ENCODE measurements around the gene AFP. TPM values are rescaled to one million over a fixed set of nuclear protein-coding genes. Genes with fewer than 3 reads are reported as not detected.

Gene AFP
- total and polyA plus RNA-seq, 2 of the 13 experiments (the other 11 are each of a cell fraction or from before 2014, with no cell fraction given), result 9,434 to 13,105 TPM

DNA sequence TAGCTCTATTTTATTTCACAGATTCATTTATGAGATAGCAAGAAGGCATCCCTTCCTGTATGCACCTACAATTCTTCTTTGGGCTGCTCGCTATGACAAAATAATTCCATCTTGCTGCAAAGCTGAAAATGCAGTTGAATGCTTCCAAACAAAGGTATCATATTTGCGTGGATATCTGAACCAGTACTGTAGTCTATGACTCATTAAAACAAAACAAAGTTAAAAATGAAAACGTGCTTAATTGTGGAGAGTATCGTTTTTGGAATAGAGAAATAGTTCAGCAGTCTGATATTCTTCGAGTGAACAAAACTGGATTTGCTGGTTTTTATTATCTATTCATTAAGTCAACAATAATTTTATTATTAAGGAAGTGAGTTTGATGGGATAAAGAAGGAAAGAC, 6.3 kb downstream of the AFP start:
- H3K4me3 ChIP-seq (replicated peaks in 1 of 3; ENCODE audit: insufficient read depth in 1 of 3, low read depth in 2 of 3, low read length in 3 of 3), result peak overlapping the region in 2 of 3 experiments; percentile 29 to 48; a peak in 3 of 6 replicates
- 51% methylated on average over 5 of the region's 5 CpGs for WGBS (ENCODE audit: low lambda C conversion rate)
- no peaks in the 10 kb centered on the region for H3K27me3 ChIP-seq (ENCODE audit: control insufficient read depth in 1 of 2, insufficient read depth in 2 of 2, low read length in 2 of 2)
- H3K9ac ChIP-seq (ENCODE audit: insufficient read depth, low read depth, low read length), result peak overlapping the region; percentile 36; the same call in 1 of the 2 replicates
- CTCF ChIA-PET (ENCODE audit: low intra/inter-chr PET ratio, low total read pairs), result interaction anchor here (1.3 kb wide), 1 partner anchor 100 kb away, joined by 5 read pairs; no protein-coding TSS in a partner anchor
- peaks cover 47% of the 10 kb centered on the region for H3K79me2 ChIP-seq (ENCODE audit: insufficient read depth, low read length)
- H3K36me3 ChIP-seq (replicated peaks in 1 of 2; ENCODE audit: control insufficient read depth in 1 of 2, insufficient read depth in 2 of 2, low read length in 2 of 2), result peaks cover 6 to 34% of the 10 kb centered on the region in 2 experiments
- peak overlapping the region; percentile 66 for H3K4me2 ChIP-seq (ENCODE audit: low read depth, low read length)
- no peak for DNase-seq (ENCODE audit: low spot score)
- H3K9me3 ChIP-seq (ENCODE audit: low read length), result no peaks in the 10 kb centered on the region
- peaks cover 9% of the 10 kb centered on the region; the same call in 1 of the 2 replicates for H4K20me1 ChIP-seq (ENCODE audit: insufficient read depth, low read length)
- peaks cover 67% of the 10 kb centered on the region for H3K4me1 ChIP-seq (ENCODE audit: insufficient read depth, low read length)
- ATAC-seq, result no peak
- in situ Hi-C loops (cut with HindIII; ENCODE audit: extremely low pct_ligation_motif_present, low pct_unique_long_range_greater_than_20kb) (loop anchor here (5.0 kb wide), 1 partner anchor 100 kb away; no protein-coding TSS in a partner anchor), intact Hi-C loops (cut with micrococcal nuclease; ENCODE audit: unreplicated experiment) (loop anchor here (10.0 kb wide), 1 partner anchor 213 kb away; no protein-coding TSS in a partner anchor)
- no peak for FAIRE-seq
- peak overlapping the region; percentile 64 for H3K27ac ChIP-seq (ENCODE audit: extremely low read length, insufficient read depth, low read length)
- POLR2A ChIA-PET, result no interaction called here
- no peak overlapping the region for H2AFZ ChIP-seq (ENCODE audit: low read length)
- no TSS peak for BruUV-seq (replicated peaks)
- TF ChIP-seq KDM5A (IDR thresholded peaks at IDR 0.05; ENCODE audit: borderline replicate concordance, low read length) (peak; percentile 26; the same call in 1 of the 2 replicates), POLR2A (IDR thresholded peaks at IDR 0.05; ENCODE audit: insufficient read depth in 1 of 2, low read depth in 2 of 2, low read length in 2 of 2) (peak in 1 of 2 experiments; percentile 44; a peak in 1 of 4 replicates), POGZ (CRISPR knock-in tag; IDR thresholded peaks at IDR 0.05) (no peak), THYN1 (CRISPR knock-in tag; IDR thresholded peaks at IDR 0.05; ENCODE audit: borderline replicate concordance, low read depth) (no peak), ZFAT (CRISPR knock-in tag; conservative IDR thresholded peaks at IDR 0.05) (0 out of 2 replicates have a peak, but pooled peaks have one; percentile 5), RBAK (CRISPR knock-in tag; IDR thresholded peaks at IDR 0.05) (no peak), ZNF432 (CRISPR knock-in tag; IDR thresholded peaks at IDR 0.05; ENCODE audit: borderline replicate concordance) (no peak), WIZ (CRISPR knock-in tag; IDR thresholded peaks at IDR 0.05) (no peak), ZNF674 (CRISPR knock-in tag; IDR thresholded peaks at IDR 0.05; ENCODE audit: low read depth) (no peak), ZNF296 (CRISPR knock-in tag; conservative IDR thresholded peaks at IDR 0.05) (no peak), PITX1 (CRISPR knock-in tag; IDR thresholded peaks at IDR 0.05) (no peak), KDM2A (CRISPR knock-in tag; IDR thresholded peaks at IDR 0.05; ENCODE audit: borderline replicate concordance, low read depth) (no peak), NONO (IDR thresholded peaks at IDR 0.05) (no peak), NONO (CRISPR knock-in tag; conservative IDR thresholded peaks at IDR 0.05) (0 out of 2 replicates have a peak, but pooled peaks have one; percentile 31)
- TF ChIP-seq, protein P1, sequence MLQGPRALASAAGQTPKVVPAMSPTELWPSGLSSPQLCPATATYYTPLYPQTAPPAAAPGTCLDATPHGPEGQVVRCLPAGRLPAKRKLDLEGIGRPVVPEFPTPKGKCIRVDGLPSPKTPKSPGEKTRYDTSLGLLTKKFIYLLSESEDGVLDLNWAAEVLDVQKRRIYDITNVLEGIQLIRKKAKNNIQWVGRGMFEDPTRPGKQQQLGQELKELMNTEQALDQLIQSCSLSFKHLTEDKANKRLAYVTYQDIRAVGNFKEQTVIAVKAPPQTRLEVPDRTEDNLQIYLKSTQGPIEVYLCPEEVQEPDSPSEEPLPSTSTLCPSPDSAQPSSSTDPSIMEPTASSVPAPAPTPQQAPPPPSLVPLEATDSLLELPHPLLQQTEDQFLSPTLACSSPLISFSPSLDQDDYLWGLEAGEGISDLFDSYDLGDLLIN (CRISPR knock-in tag; IDR thresholded peaks at IDR 0.05; ENCODE audit: borderline replicate concordance), result no peak
- TF ChIP-seq, protein P2, sequence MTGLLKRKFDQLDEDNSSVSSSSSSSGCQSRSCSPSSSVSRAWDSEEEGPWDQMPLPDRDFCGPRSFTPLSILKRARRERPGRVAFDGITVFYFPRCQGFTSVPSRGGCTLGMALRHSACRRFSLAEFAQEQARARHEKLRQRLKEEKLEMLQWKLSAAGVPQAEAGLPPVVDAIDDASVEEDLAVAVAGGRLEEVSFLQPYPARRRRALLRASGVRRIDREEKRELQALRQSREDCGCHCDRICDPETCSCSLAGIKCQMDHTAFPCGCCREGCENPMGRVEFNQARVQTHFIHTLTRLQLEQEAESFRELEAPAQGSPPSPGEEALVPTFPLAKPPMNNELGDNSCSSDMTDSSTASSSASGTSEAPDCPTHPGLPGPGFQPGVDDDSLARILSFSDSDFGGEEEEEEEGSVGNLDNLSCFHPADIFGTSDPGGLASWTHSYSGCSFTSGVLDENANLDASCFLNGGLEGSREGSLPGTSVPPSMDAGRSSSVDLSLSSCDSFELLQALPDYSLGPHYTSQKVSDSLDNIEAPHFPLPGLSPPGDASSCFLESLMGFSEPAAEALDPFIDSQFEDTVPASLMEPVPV (CRISPR knock-in tag; IDR thresholded peaks at IDR 0.05), result no peak
